ENCODE measurements around the gene CPN2.

Gene CPN2
- 0 to 0.18 (median 0) reads per million in 4 experiments for total RNA-seq

GRCh38 chr3:194351080-194351672 lies at the start of gene CPN2:
TSS of gene CPN2 (minus strand) at chr3:194351328. CDS start at chr3:194342702, 8,626 bp downstream.
- no peak for DNase-seq

GRCh38 chr3:194399874-194400411 lies 48.8 kb upstream of the CPN2 start:
- no peak for DNase-seq

- DNase-seq: no peak
These were observed 48.0 kb upstream of the CPN2 start, which contains the start of gene GP5 for GRCh38 chr3:194399166-194399565. TSS of gene GP5 (minus strand) at chr3:194399266. CDS start at chr3:194398282, 984 bp downstream.

- DNase-seq: peak; percentile 13
These were observed 46.7 kb upstream of the CPN2 start for GRCh38 chr3:194397757-194398312.

- peak; percentile 14 for DNase-seq
These were observed 46.0 kb upstream of the CPN2 start for GRCh38 chr3:194396859-194397756.

GRCh38 chr3:194396539-194396858 lies 45.4 kb upstream of the CPN2 start:
- DNase-seq: no peak

- DNase-seq: peak; percentile 42
These were observed 44.8 kb upstream of the CPN2 start for GRCh38 chr3:194395778-194396538.

- no peak for DNase-seq
These were observed 44.1 kb upstream of the CPN2 start for GRCh38 chr3:194395212-194395611.

- DNase-seq: no peak
These were observed 41.4 kb upstream of the CPN2 start for GRCh38 chr3:194392576-194392975.

- DNase-seq: no peak
These were observed 39.7 kb upstream of the CPN2 start for GRCh38 chr3:194390835-194391234.

- no peak for DNase-seq
These were observed 38.1 kb upstream of the CPN2 start for GRCh38 chr3:194389269-194389668.

GRCh38 chr3:194387926-194388418 lies 36.8 kb upstream of the CPN2 start:
- no peak for DNase-seq

- DNase-seq: no peak
These were observed 36.1 kb upstream of the CPN2 start for GRCh38 chr3:194387276-194387675.

- DNase-seq: no peak
These were observed 35.5 kb upstream of the CPN2 start for GRCh38 chr3:194386648-194387047.

GRCh38 chr3:194386066-194386465 lies 34.9 kb upstream of the CPN2 start:
- DNase-seq: no peak

- DNase-seq: no peak
These were observed 33.5 kb upstream of the CPN2 start for GRCh38 chr3:194384569-194385001.

- no peak for DNase-seq
These were observed 33.0 kb upstream of the CPN2 start for GRCh38 chr3:194384156-194384555.

- DNase-seq: no peak
These were observed 32.3 kb upstream of the CPN2 start for GRCh38 chr3:194383276-194383940.

- no peak for DNase-seq
These were observed 31.7 kb upstream of the CPN2 start for GRCh38 chr3:194382892-194383223.

GRCh38 chr3:194382196-194382891 lies 31.2 kb upstream of the CPN2 start:
- no peak for DNase-seq

- DNase-seq: no peak
These were observed 30.3 kb upstream of the CPN2 start for GRCh38 chr3:194381460-194381875.
